Hepatocyte (in vitro differentiated cells): ENCODE results near the gene ZC3H8.

Experiments used
- EZH2 ChIP-seq: fragments of 200-600 bp; sonication (generic); IDR thresholded peaks from 2 replicates; pipeline ENCODE4 v1.6.1; 2016; ENCODE audit warnings: antibody characterized with exemption, mild to moderate bottlenecking, borderline replicate concordance
- EZH2phosphoT487 ChIP-seq: fragments of 200-600 bp; sonication (generic); IDR thresholded peaks from one replicate; pipeline ENCODE4 v1.6.1; 2018; ENCODE audit warnings: antibody characterized with exemption, mild to moderate bottlenecking, low read depth, moderate library complexity; ENCODE audit not compliant: unreplicated experiment, severe bottlenecking
- TF ChIP-seq, protein P1 (sequence below): fragments of 200-600 bp; sonication (generic); IDR thresholded peaks from 2 replicates; pipeline ENCODE4 v1.5.1; 2016; ENCODE audit warnings: antibody characterized with exemption, mild to moderate bottlenecking; ENCODE audit not compliant: poor library complexity

GRCh38 chr2:112170495-112170894 lies 84.3 kb downstream of the ZC3H8 start:
- TF ChIP-seq, protein P1, sequence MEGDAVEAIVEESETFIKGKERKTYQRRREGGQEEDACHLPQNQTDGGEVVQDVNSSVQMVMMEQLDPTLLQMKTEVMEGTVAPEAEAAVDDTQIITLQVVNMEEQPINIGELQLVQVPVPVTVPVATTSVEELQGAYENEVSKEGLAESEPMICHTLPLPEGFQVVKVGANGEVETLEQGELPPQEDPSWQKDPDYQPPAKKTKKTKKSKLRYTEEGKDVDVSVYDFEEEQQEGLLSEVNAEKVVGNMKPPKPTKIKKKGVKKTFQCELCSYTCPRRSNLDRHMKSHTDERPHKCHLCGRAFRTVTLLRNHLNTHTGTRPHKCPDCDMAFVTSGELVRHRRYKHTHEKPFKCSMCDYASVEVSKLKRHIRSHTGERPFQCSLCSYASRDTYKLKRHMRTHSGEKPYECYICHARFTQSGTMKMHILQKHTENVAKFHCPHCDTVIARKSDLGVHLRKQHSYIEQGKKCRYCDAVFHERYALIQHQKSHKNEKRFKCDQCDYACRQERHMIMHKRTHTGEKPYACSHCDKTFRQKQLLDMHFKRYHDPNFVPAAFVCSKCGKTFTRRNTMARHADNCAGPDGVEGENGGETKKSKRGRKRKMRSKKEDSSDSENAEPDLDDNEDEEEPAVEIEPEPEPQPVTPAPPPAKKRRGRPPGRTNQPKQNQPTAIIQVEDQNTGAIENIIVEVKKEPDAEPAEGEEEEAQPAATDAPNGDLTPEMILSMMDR: no peak
- TF ChIP-seq EZH2phosphoT487: no peak
- no peak for TF ChIP-seq EZH2
